ENCODE results near the gene UBE2D1. TPM values are rescaled to one million over a fixed set of nuclear protein-coding genes. Genes with fewer than 3 reads are reported as not detected.

Gene UBE2D1
- total RNA-seq, 6 donors from 2014 or later = 2.1 to 28.6 (median 16.4) TPM

DNA sequence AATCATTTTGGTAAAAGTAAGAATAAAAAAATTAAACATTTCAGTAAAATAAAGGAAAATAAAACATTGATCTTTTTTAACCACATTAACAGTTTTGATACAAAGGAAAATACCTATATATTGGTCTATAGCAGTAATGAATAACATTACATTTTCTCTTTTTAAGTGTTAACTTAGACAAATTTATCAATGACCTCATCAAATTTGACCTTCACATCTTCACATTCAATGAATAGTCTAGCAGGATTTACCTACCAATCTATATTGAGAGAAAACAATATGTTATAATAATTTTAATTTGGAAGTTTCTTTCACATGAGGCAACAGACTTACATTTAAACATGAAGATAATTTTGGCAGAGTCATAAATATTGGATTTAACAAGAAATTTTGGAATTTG lies 17.9 kb upstream of the UBE2D1 start:
- ATAC-seq (ENCODE audit: low FRiP score in 2 of 2) = no peak
- no peaks in the 10 kb centered on the region for H3K27me3 ChIP-seq

GRCh38 chr10:58318346-58318745 lies 16.5 kb upstream of the UBE2D1 start:
- no peak overlapping the region for H3K27ac ChIP-seq
- no peaks in the 10 kb centered on the region for H3K36me3 ChIP-seq
- H3K4me3 ChIP-seq = no peak overlapping the region
- TF ChIP-seq EP300 (IDR thresholded peaks at IDR 0.05) (no peak), POLR2AphosphoS5 (IDR thresholded peaks at IDR 0.05) (no peak), CTCF (IDR thresholded peaks at IDR 0.05) (no peak), POLR2A (IDR thresholded peaks at IDR 0.05) (no peak)
- DNase-seq (no peak), ATAC-seq (ENCODE audit: low FRiP score in 2 of 2) (no peak)
- H3K4me1 ChIP-seq = peaks cover 0 to 12% (median 4%) of the 10 kb centered on the region in 4 donors
- 66 to 74% methylated on average over 2 of the region's 2 CpGs for WGBS, 2 donors
- H3K27me3 ChIP-seq = no peaks in the 10 kb centered on the region
- H3K9me3 ChIP-seq = no peaks in the 10 kb centered on the region

More for the DNA sequence above, 17.9 kb upstream of the UBE2D1 start:
- Histone ChIP-seq H3K9me3 (no peaks in the 10 kb centered on the region), H3K4me3 (no peak overlapping the region), H3K4me1 (no peaks in the 10 kb centered on the region), H3K36me3 (no peaks in the 10 kb centered on the region), H3K27ac (no peak overlapping the region)
- no peak for DNase-seq
- no peak for TF ChIP-seq POLR2A (IDR thresholded peaks at IDR 0.05)
- TF ChIP-seq CTCF (IDR thresholded peaks at IDR 0.05) = no peak
- no peak for TF ChIP-seq EP300 (IDR thresholded peaks at IDR 0.05)
- no peak for TF ChIP-seq POLR2AphosphoS5 (IDR thresholded peaks at IDR 0.05)

DNA sequence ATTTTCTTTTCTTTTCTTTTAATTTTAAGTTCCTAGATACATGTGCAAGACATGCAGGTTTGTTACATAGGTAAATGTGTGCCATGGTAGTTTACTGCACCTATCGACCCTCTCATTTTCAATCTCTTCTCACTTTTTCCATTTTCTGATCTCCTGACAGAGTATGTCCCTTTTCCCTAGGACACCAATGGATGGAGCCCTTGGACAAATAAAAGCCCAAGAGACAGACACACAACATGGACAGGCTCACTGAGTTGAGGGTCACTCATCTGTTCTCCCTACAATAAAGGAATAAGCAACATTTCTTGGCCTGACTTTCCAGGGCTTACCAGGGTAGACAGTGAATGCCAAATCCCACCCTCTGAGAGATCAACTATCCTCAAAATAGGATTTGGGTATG lies 15.2 kb upstream of the UBE2D1 start:
- H3K27ac ChIP-seq = no peak overlapping the region
- H3K27me3 ChIP-seq = no peaks in the 10 kb centered on the region
- WGBS, 2 donors = 94 to 100% methylated on average over 1 of the region's 1 CpG
- no peaks in the 10 kb centered on the region for H3K9me3 ChIP-seq
- H3K36me3 ChIP-seq = no peaks in the 10 kb centered on the region
- DNase-seq (no peak), ATAC-seq (ENCODE audit: low FRiP score in 2 of 2) (no peak)
- no peak overlapping the region for H3K4me3 ChIP-seq
- TF ChIP-seq EP300 (IDR thresholded peaks at IDR 0.05) = no peak
- TF ChIP-seq POLR2AphosphoS5 (IDR thresholded peaks at IDR 0.05) = no peak
- TF ChIP-seq CTCF (IDR thresholded peaks at IDR 0.05) = no peak
- no peak for TF ChIP-seq POLR2A (IDR thresholded peaks at IDR 0.05)
- H3K4me1 ChIP-seq = peaks cover 0 to 12% (median 4%) of the 10 kb centered on the region in 4 donors

- peaks cover 0 to 12% (median 4%) of the 10 kb centered on the region in 4 donors for H3K4me1 ChIP-seq
- H3K27me3 ChIP-seq = no peaks in the 10 kb centered on the region
- no peaks in the 10 kb centered on the region for H3K9me3 ChIP-seq
- TF ChIP-seq POLR2A (IDR thresholded peaks at IDR 0.05) = no peak
- TF ChIP-seq EP300 (IDR thresholded peaks at IDR 0.05) = no peak
- no peak for TF ChIP-seq CTCF (IDR thresholded peaks at IDR 0.05)
- no peak for TF ChIP-seq POLR2AphosphoS5 (IDR thresholded peaks at IDR 0.05)
- H3K4me3 ChIP-seq = no peak overlapping the region
- ATAC-seq (ENCODE audit: low FRiP score in 2 of 2) (no peak), DNase-seq (no peak)
- no peaks in the 10 kb centered on the region for H3K36me3 ChIP-seq
- 94 to 96% methylated on average over 4 of the region's 4 CpGs for WGBS, 2 donors
- no peak overlapping the region for H3K27ac ChIP-seq
These were observed 14.3 kb upstream of the UBE2D1 start for GRCh38 chr10:58320351-58321049.

Measured in upper lobe of left lung (tissue), 6 donors.